GM10266 (cell line): ENCODE measurements around the gene GUCY2F.

Source experiments
- DNase-seq: peaks from one replicate; pipeline ENCODE4 v3.0.0; 2012; ENCODE audit errors: extremely low spot score
- CTCF ChIP-seq: IDR thresholded peaks from 2 replicates; pipeline ENCODE4 v1.5.1; 2012; ENCODE audit warnings: mild to moderate bottlenecking, low read depth; ENCODE audit not compliant: control insufficient read depth, insufficient read depth; ENCODE audit errors: missing control alignments

Gene GUCY2F

GRCh38 chrX:109378281-109378680, 103.6 kb downstream of the GUCY2F start:
- DNase-seq, result no peak
- TF ChIP-seq CTCF, result no peak

GRCh38 chrX:109374262-109374960, 107.5 kb downstream of the GUCY2F start:
- no peak for DNase-seq
- TF ChIP-seq CTCF, result no peak

- DNase-seq, result no peak
- TF ChIP-seq CTCF, result no peak
Measured at GRCh38 chrX:109373468-109373867, 108.4 kb downstream of the GUCY2F start.

GRCh38 chrX:109372716-109373115, 109.2 kb downstream of the GUCY2F start:
- no peak for TF ChIP-seq CTCF
- DNase-seq, result no peak

GRCh38 chrX:109372291-109372690, 109.6 kb downstream of the GUCY2F start:
- TF ChIP-seq CTCF, result no peak
- no peak for DNase-seq

- no peak for TF ChIP-seq CTCF
Measured at GRCh38 chrX:109362101-109362500, 119.8 kb downstream of the GUCY2F start.

GRCh38 chrX:109360301-109360700, 121.6 kb downstream of the GUCY2F start:
- DNase-seq, result no peak
- TF ChIP-seq CTCF, result no peak

More at GRCh38 chrX:109362101-109362500, 119.8 kb downstream of the GUCY2F start:
- DNase-seq, result no peak
